WTC11 (cell line): ENCODE measurements around the gene CCDC198. TPM values are rescaled to one million over a fixed set of nuclear protein-coding genes. Genes with fewer than 3 reads are reported as not detected.

ENCODE experiments used
- ATAC-seq: fragments of 200-7000 bp; cut with Tn5 transposase; 2 replicates; pipeline ENCODE4 v1.10.0; 2021; ENCODE audit warnings: mild to moderate bottlenecking, moderate library complexity
- CTCF ChIA-PET: fragments of 300-600 bp; sonication (Branson Sonifier 250); formaldehyde crosslinking; loops from one replicate; lab custom pipeline; 2021; ENCODE audit warnings: antibody characterized with exemption; lab: Charles Lee
- POLR2A ChIA-PET: fragments of 350-600 bp; sonication (Branson Sonifier 250); formaldehyde crosslinking; loops from one replicate; lab custom pipeline; 2021; ENCODE audit warnings: antibody characterized with exemption; lab: Charles Lee
- DNase-seq: peaks from one replicate; pipeline ENCODE4 v3.0.0; 2021; ENCODE audit warnings: low spot score
- H3K27ac Mint-ChIP-seq: 2 replicates; pipeline ENCODE4 v1.8.0; 2021; ENCODE audit warnings: mixed read lengths
- H3K27me3 Mint-ChIP-seq: 2 replicates; pipeline ENCODE4 v1.8.0; 2021; ENCODE audit warnings: low read depth, mild to moderate bottlenecking, moderate library complexity, mixed read lengths
- H3K36me3 Mint-ChIP-seq: 2 replicates; pipeline ENCODE4 v1.8.0; 2021; ENCODE audit warnings: mixed read lengths
- H3K4me1 Mint-ChIP-seq: 2 replicates; pipeline ENCODE4 v1.8.0; 2022; ENCODE audit warnings: mixed read lengths
- H3K4me3 Mint-ChIP-seq: 2 replicates; pipeline ENCODE4 v1.8.0; 2021; ENCODE audit warnings: mild to moderate bottlenecking, moderate library complexity, mixed read lengths
- H3K9me3 Mint-ChIP-seq: 2 replicates; pipeline ENCODE4 v1.8.0; 2021; ENCODE audit warnings: mixed read lengths
- AR ChIP-seq: fragments of 250-450 bp; sonication (Bioruptor Pico); IDR thresholded peaks from 2 replicates; pipeline ENCODE4 v1.9.0; 2021; ENCODE audit warnings: mild to moderate bottlenecking
- ATF3 ChIP-seq: sonication (generic); formaldehyde crosslinking; conservative IDR thresholded peaks from 2 replicates; pipeline ENCODE4 v1.8.1; 2022; ENCODE audit warnings: mild to moderate bottlenecking, missing genetic modification reagents
- CDX4 ChIP-seq: fragments of 250-450 bp; sonication (Bioruptor Pico); IDR thresholded peaks from 2 replicates; pipeline ENCODE4 v1.9.0; 2021; ENCODE audit warnings: moderate library complexity, mild to moderate bottlenecking, inconsistent platforms, borderline replicate concordance
- FOXK1 ChIP-seq: sonication (generic); formaldehyde crosslinking; IDR thresholded peaks from 2 replicates; pipeline ENCODE4 v1.8.0; 2022; ENCODE audit warnings: mild to moderate bottlenecking, moderate library complexity, missing genetic modification reagents
- FOXP1 ChIP-seq: sonication (generic); formaldehyde crosslinking; IDR thresholded peaks from 2 replicates; pipeline ENCODE4 v1.8.0; 2022; ENCODE audit warnings: missing genetic modification reagents, mild to moderate bottlenecking, moderate library complexity, borderline replicate concordance
- HMGA2 ChIP-seq: fragments of 250-450 bp; sonication (Bioruptor Pico); IDR thresholded peaks from 2 replicates; pipeline ENCODE4 v1.4.0; 2021; ENCODE audit warnings: mild to moderate bottlenecking, moderate library complexity
- JAZF1 ChIP-seq: fragments of 250-450 bp; sonication (Bioruptor Pico); IDR thresholded peaks from 2 replicates; pipeline ENCODE4 v1.9.0; 2021; ENCODE audit warnings: moderate library complexity, mild to moderate bottlenecking, inconsistent platforms
- NFE2L1 ChIP-seq: sonication (generic); formaldehyde crosslinking; IDR thresholded peaks from 2 replicates; pipeline ENCODE4 v1.8.1; 2023; ENCODE audit warnings: missing genetic modification reagents
- OVOL2 ChIP-seq: fragments of 250-450 bp; sonication (Bioruptor Pico); IDR thresholded peaks from 2 replicates; pipeline ENCODE4 v1.9.0; 2021; ENCODE audit warnings: mild to moderate bottlenecking, borderline replicate concordance
- RORB ChIP-seq: fragments of 250-450 bp; sonication (Bioruptor Pico); IDR thresholded peaks from 2 replicates; pipeline ENCODE4 v1.9.0; 2021; ENCODE audit warnings: mild to moderate bottlenecking
- SP1 ChIP-seq: sonication (generic); formaldehyde crosslinking; conservative IDR thresholded peaks from 2 replicates; pipeline ENCODE4 v1.8.1; 2022; ENCODE audit warnings: missing genetic modification reagents
- ZNF138 ChIP-seq: sonication (generic); formaldehyde crosslinking; conservative IDR thresholded peaks from 2 replicates; pipeline ENCODE4 v1.8.1; 2022; ENCODE audit warnings: mild to moderate bottlenecking, moderate library complexity, missing genetic modification reagents
- ZNF396 ChIP-seq: fragments of 250-450 bp; sonication (Bioruptor Pico); IDR thresholded peaks from 2 replicates; pipeline ENCODE4 v1.8.0; 2021; ENCODE audit warnings: mild to moderate bottlenecking, moderate library complexity, borderline replicate concordance
- ZNF532 ChIP-seq: fragments of 250-450 bp; sonication (Bioruptor Pico); IDR thresholded peaks from 2 replicates; pipeline ENCODE4 v1.9.0; 2021; ENCODE audit warnings: mild to moderate bottlenecking, borderline replicate concordance
- total RNA-seq: library from RNA; stranded (reverse); gene quantifications from 3 replicates; pipeline ENCODE4 v1.2.3, GENCODE V29; 2021

The CCDC198 gene
- total RNA-seq, 1 experiment from 2014 or later = not detected

GRCh38 chr14:57502586-57503254, 9.1 kb upstream of the CCDC198 start:
- no peak for ATAC-seq
- POLR2A ChIA-PET = interaction anchor here (0.5 kb wide), 1 partner anchor 430 kb away, joined by 3 read pairs; no protein-coding TSS in a partner anchor
- CTCF ChIA-PET = interaction anchor here (1.4 kb wide), 1 partner anchor 9 kb away, joined by 3 read pairs; the partner anchor contains the start of gene CCDC198
- TF ChIP-seq SP1 (CRISPR knock-in tag) = no peak
- TF ChIP-seq ZNF138 (CRISPR knock-in tag) = no peak
- no peak for TF ChIP-seq ZNF532
- no peak for TF ChIP-seq FOXP1
- 0 out of 2 replicates have a peak, but pooled peaks cover 5% of the 10 kb centered on the region for H3K36me3 Mint-ChIP-seq
- H3K9me3 Mint-ChIP-seq = peaks cover 9% of the 10 kb centered on the region
- no peak for DNase-seq
- no peak overlapping the region for H3K27ac Mint-ChIP-seq
- H3K27me3 Mint-ChIP-seq = no peaks in the 10 kb centered on the region
- no peak overlapping the region for H3K4me3 Mint-ChIP-seq
- H3K4me1 Mint-ChIP-seq = peaks cover 12% of the 10 kb centered on the region

GRCh38 chr14:57501039-57501557, 7.4 kb upstream of the CCDC198 start:
- TF ChIP-seq ATF3 (CRISPR knock-in tag) (no peak), RORB (CRISPR knock-in tag) (no peak)
- DNase-seq = no peak
- no peak overlapping the region for H3K27ac Mint-ChIP-seq
- peaks cover 12% of the 10 kb centered on the region for H3K4me1 Mint-ChIP-seq
- no peak for ATAC-seq
- H3K4me3 Mint-ChIP-seq = no peak overlapping the region
- CTCF ChIA-PET = interaction anchor here (1.0 to 1.2 kb wide), 2 partner anchors 14 to 26 kb away, joined by 3 to 6 read pairs; no protein-coding TSS in a partner anchor
- POLR2A ChIA-PET = no interaction called here
- 0 out of 2 replicates have a peak, but pooled peaks cover 5% of the 10 kb centered on the region for H3K36me3 Mint-ChIP-seq
- no peaks in the 10 kb centered on the region for H3K27me3 Mint-ChIP-seq
- peaks cover 9% of the 10 kb centered on the region for H3K9me3 Mint-ChIP-seq

- DNase-seq (no peak), ATAC-seq (no peak)
- ChIA-PET CTCF (no interaction called here), POLR2A (no interaction called here)
- Mint-ChIP-seq H3K36me3 (0 out of 2 replicates have a peak, but pooled peaks cover 5% of the 10 kb centered on the region), H3K27ac (no peak overlapping the region), H3K9me3 (peaks cover 9% of the 10 kb centered on the region), H3K4me1 (peaks cover 16% of the 10 kb centered on the region), H3K27me3 (no peaks in the 10 kb centered on the region), H3K4me3 (no peak overlapping the region)
- no peak for TF ChIP-seq OVOL2 (CRISPR knock-in tag)
- TF ChIP-seq FOXK1 (CRISPR knock-in tag) = no peak
- TF ChIP-seq AR = no peak
These were observed 5.0 kb upstream of the CCDC198 start for GRCh38 chr14:57498659-57499058.

GRCh38 chr14:57498035-57498434, 4.4 kb upstream of the CCDC198 start:
- Mint-ChIP-seq H3K27ac (no peak overlapping the region), H3K36me3 (0 out of 2 replicates have a peak, but pooled peaks cover 5% of the 10 kb centered on the region), H3K4me3 (no peak overlapping the region), H3K4me1 (peaks cover 23% of the 10 kb centered on the region), H3K27me3 (no peaks in the 10 kb centered on the region), H3K9me3 (peaks cover 9% of the 10 kb centered on the region)
- CTCF ChIA-PET = no interaction called here
- DNase-seq (no peak), ATAC-seq (no peak)
- POLR2A ChIA-PET = no interaction called here
- no peak for TF ChIP-seq CDX4
- no peak for TF ChIP-seq ZNF396 (CRISPR knock-in tag)
- no peak for TF ChIP-seq NFE2L1 (CRISPR knock-in tag)
- TF ChIP-seq JAZF1 (CRISPR knock-in tag) = no peak
- TF ChIP-seq ZNF532 = no peak
- no peak for TF ChIP-seq HMGA2
